GM12891 (cell line): ENCODE measurements around the gene EIF2B4.

Source experiments
- DNase-seq: peaks from one replicate; pipeline ENCODE4 v3.0.0; 2011; ENCODE audit warnings: low spot score; ENCODE audit not compliant: insufficient read length
- FAIRE-seq: peaks from 2 replicates; lab custom pipeline; 2011; peaks lifted over from hg19 to GRCh38; lab: Jason Lieb, UNC
- PAX5 ChIP-seq: IDR thresholded peaks from 2 replicates; pipeline ENCODE4 v1.6.1; 2011; ENCODE audit warnings: low read length, moderate library complexity, mild to moderate bottlenecking; ENCODE audit not compliant: insufficient read depth, severe bottlenecking
- POLR2A ChIP-seq: IDR thresholded peaks from 2 replicates; pipeline ENCODE4 v1.6.1; 2011; ENCODE audit warnings: low read depth, low read length, control low read depth
- POLR2AphosphoS5 ChIP-seq: IDR thresholded peaks from 2 replicates; pipeline ENCODE4 v1.6.1; 2011; ENCODE audit warnings: low read depth, low read length, control low read depth
- POU2F2 ChIP-seq: IDR thresholded peaks from 2 replicates; pipeline ENCODE4 v1.6.1; 2011; ENCODE audit warnings: low read depth, mild to moderate bottlenecking, control low read depth, low read length, moderate library complexity
- SPI1 ChIP-seq: IDR thresholded peaks from 2 replicates; pipeline ENCODE4 v1.6.1; 2011; ENCODE audit warnings: low read depth, low read length, control low read depth
- TAF1 ChIP-seq: IDR thresholded peaks from 2 replicates; pipeline ENCODE4 v1.6.1; 2011; ENCODE audit warnings: low read depth, low read length, control low read depth

The EIF2B4 gene

DNA sequence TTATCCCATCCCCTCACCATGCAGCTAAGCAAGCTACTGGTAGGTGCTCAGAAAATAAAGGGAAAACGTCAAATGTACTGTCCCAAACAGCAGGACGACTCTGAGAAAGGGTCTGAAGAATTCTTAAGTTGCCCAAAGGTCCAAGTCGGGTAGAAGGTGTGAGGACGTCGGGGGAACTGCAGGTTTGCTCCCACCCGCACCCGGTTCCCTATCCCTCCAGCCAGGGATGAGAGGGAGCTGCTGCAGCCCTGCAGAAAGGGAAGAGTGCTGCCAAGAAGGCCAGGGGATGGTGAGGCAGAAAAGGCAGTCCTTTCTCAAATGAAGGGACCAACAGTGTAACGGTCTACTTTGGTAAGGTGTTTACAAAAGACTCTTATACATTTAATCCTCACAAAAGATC, 55.0 kb downstream of the EIF2B4 start:
- TF ChIP-seq SPI1, result no peak
- no peak for TF ChIP-seq PAX5
- no peak for TF ChIP-seq POU2F2
- no peak for TF ChIP-seq TAF1
- no peak for TF ChIP-seq POLR2AphosphoS5
- no peak for TF ChIP-seq POLR2A
- no peak for FAIRE-seq
- DNase-seq, result no peak

DNA sequence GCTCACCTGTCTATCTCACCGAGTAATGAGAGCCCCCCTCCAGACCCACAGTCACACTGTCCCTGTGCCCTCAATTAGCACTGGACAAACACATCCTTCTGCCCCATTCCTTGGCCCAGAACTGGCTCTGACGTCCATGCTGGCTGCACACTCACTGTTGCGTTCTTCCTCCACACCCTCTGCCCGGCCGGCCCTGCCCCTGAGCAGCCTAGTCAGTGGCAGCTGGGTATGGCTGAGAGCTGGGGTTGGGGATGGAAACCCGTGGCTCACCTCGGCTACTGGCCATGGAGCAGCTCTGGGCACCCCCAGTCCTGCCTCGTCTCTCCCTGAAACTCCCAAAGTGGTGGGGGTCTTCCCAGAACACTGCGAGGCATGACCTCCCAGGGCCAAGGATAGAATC, 55.4 kb downstream of the EIF2B4 start:
- FAIRE-seq (no peak), DNase-seq (no peak)
- TF ChIP-seq PAX5, result no peak
- TF ChIP-seq POLR2AphosphoS5, result no peak
- TF ChIP-seq POLR2A, result no peak
- no peak for TF ChIP-seq SPI1
- no peak for TF ChIP-seq TAF1
- TF ChIP-seq POU2F2, result no peak
